ENCODE results near the gene GCN1.

GRCh38 chr12:120211904-120212283, 17.4 kb upstream of the GCN1 start:
- TF ChIP-seq EZH2 (IDR thresholded peaks at IDR 0.05) (no peak), POLR2AphosphoS5 (IDR thresholded peaks at IDR 0.05; ENCODE audit: borderline replicate concordance, low read depth, low read length) (no peak)

Measured in SK-N-MC (cell line).